Tibial artery (tissue), 4 donors: ENCODE measurements around the gene MORN5.

Experiments used
- DNase-seq, 2 donors: peaks; one replicate each; pipeline ENCODE4 v3.0.0-alpha.2; 2019
- H3K27ac ChIP-seq, 2 donors: fragments of 200-600 bp; sonication (generic) in 1 of 2; 1 replicate in 1 of 2; 2 replicates in 1 of 2; pipeline ENCODE4 v1.5.1; 2018 to 2019; ENCODE audit warnings: mild to moderate bottlenecking in 1 of 2
- H3K27me3 ChIP-seq, 2 donors: fragments of 200-600 bp; sonication (generic) in 1 of 2; one replicate each; pipeline versions ENCODE4 v1.5.1 to v1.6.0; 2016 to 2019
- H3K36me3 ChIP-seq, 3 donors: fragments of 200-600 bp; sonication (generic) in 2 of 3; one replicate each; pipeline ENCODE4 v1.5.1; 2016 to 2019; ENCODE audit warnings: mild to moderate bottlenecking in 2 of 3
- H3K4me1 ChIP-seq, 4 donors: fragments of 200-600 bp; sonication (generic) in 2 of 4; 1 replicate in 3 of 4; 2 replicates in 1 of 4; pipeline ENCODE4 v1.5.1; 2016 to 2019
- H3K4me3 ChIP-seq, 2 donors: fragments of 200-600 bp; sonication (generic) in 1 of 2; 1 replicate in 1 of 2; 2 replicates in 1 of 2; pipeline ENCODE4 v1.5.1; 2018 to 2019; ENCODE audit warnings: mild to moderate bottlenecking in 2 of 2
- H3K9me3 ChIP-seq, 3 donors: fragments of 200-600 bp; sonication (generic) in 1 of 3; one replicate each; pipeline ENCODE4 v1.5.1; 2016 to 2019
- CTCF ChIP-seq, 2 experiments: fragments of 200-600 bp in 1 of 2; fragments of 450-650 bp in 1 of 2; IDR thresholded peaks; one replicate each; pipeline ENCODE4 v1.5.1; 2017 to 2019; ENCODE audit warnings: antibody characterized with exemption in 2 of 2, mild to moderate bottlenecking in 1 of 2, moderate library complexity in 1 of 2
- intact Hi-C: fragments of 100-400 bp; cut with DNase I; formaldehyde crosslinking; loops from one replicate; pipeline ENCODE4 v1.15.0; 2023; ENCODE audit warnings: low total_unique reads

The MORN5 gene

DNA sequence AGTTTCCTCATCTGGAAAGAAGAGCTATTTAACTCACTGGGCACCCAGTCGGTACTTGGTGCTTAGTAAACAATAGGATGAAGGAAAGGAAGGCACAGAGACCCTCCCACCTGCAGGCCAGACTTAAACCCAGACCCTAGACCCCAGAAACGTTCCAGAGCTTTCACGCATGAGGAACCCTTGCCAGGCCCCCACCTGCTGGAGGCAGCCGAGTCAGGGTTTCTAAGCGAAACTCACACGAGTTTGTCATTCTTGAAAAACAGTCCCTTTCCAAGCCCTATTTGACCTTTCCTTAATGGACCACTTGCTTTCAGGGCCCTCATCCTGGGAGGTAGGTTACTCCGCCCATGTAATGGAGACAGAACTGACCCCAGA lies 30.8 kb upstream of the MORN5 start:
- DNase-seq: no peak
- H3K36me3 ChIP-seq: no peaks in the 10 kb centered on the region
- H3K27me3 ChIP-seq: peaks cover 3 to 40% of the 10 kb centered on the region in 2 donors
- H3K4me3 ChIP-seq: no peak overlapping the region
- no peak overlapping the region for H3K27ac ChIP-seq
- TF ChIP-seq CTCF (IDR thresholded peaks at IDR 0.05): no peak
- intact Hi-C loops: loop anchor here (10.0 kb wide), 1 partner anchor 326 kb away; no protein-coding TSS in a partner anchor
- H3K4me1 ChIP-seq: peaks cover 0 to 31% (median 17%) of the 10 kb centered on the region in 4 donors
- H3K9me3 ChIP-seq: no peaks in the 10 kb centered on the region

GRCh38 chr9:122129969-122130368 lies 29.7 kb upstream of the MORN5 start:
- Histone ChIP-seq H3K27ac (no peak overlapping the region), H3K36me3 (no peaks in the 10 kb centered on the region), H3K27me3 (peaks cover 3 to 38% of the 10 kb centered on the region in 2 donors), H3K9me3 (no peaks in the 10 kb centered on the region), H3K4me3 (no peak overlapping the region), H3K4me1 (peaks cover 0 to 28% (median 17%) of the 10 kb centered on the region in 4 donors)
- no peak for TF ChIP-seq CTCF (IDR thresholded peaks at IDR 0.05)
- intact Hi-C loops: loop anchor here (10.0 kb wide), 1 partner anchor 325 kb away; no protein-coding TSS in a partner anchor
- DNase-seq: peak in 1 of 2 donors; percentile 38

DNA sequence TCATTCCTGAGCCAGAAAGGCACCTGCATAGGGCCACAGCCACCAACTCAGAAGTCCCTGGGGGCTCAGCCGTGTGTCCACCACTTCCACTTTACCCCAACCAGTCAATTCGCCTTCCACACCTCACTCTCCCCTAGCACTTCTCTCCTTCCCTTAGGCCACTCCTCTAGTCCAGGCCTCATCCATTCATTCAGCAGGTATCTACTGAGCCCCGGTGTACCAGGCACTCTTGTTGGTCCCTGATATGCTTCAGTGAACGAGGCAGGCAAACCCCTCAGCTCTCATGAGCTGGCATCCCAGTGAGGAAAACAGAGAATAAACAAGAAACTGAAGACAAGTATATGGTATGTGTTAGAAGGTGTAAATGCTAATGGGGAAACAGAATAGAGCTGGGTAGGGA lies 28.9 kb upstream of the MORN5 start:
- H3K27ac ChIP-seq: no peak overlapping the region
- no peak overlapping the region for H3K4me3 ChIP-seq
- no peaks in the 10 kb centered on the region for H3K36me3 ChIP-seq
- H3K27me3 ChIP-seq: peaks cover 0 to 31% of the 10 kb centered on the region in 2 donors
- H3K9me3 ChIP-seq: no peaks in the 10 kb centered on the region
- no peak for DNase-seq
- H3K4me1 ChIP-seq: peaks cover 0 to 20% (median 14%) of the 10 kb centered on the region in 4 donors
- intact Hi-C loops: no loop called here
- no peak for TF ChIP-seq CTCF (IDR thresholded peaks at IDR 0.05)

GRCh38 chr9:122131401-122132001 lies 28.2 kb upstream of the MORN5 start:
- Histone ChIP-seq H3K27ac (no peak overlapping the region), H3K36me3 (no peaks in the 10 kb centered on the region), H3K9me3 (no peaks in the 10 kb centered on the region), H3K27me3 (peaks cover 0 to 25% of the 10 kb centered on the region in 2 donors), H3K4me3 (no peak overlapping the region), H3K4me1 (peaks cover 0 to 13% (median 7%) of the 10 kb centered on the region in 4 donors)
- intact Hi-C loops: no loop called here
- DNase-seq: no peak
- TF ChIP-seq CTCF (IDR thresholded peaks at IDR 0.05): no peak

DNA sequence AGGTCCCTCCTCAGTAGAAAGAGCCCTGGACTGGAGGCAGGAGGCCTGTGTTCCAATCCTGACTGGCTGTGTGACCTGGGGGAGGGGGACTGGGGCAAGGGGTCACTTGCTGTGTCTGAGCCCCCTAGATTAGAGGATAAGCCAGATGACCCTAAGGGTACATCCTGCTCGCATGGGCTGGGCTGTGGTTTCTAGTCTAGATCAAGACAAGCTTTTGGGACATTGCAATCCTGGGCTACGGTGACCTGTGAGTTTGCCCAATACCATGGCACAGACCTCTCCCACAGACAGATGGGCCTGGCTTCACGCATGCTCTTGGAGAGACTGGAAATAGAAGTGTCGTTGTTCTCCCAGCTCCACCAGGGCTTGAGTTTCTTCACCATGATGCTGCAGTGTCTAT lies 27.2 kb upstream of the MORN5 start:
- H3K27ac ChIP-seq: no peak overlapping the region
- DNase-seq: no peak
- peaks cover 0 to 5% (median 0%) of the 10 kb centered on the region in 4 donors for H3K4me1 ChIP-seq
- H3K9me3 ChIP-seq: no peaks in the 10 kb centered on the region
- no peak overlapping the region for H3K4me3 ChIP-seq
- no peaks in the 10 kb centered on the region for H3K36me3 ChIP-seq
- intact Hi-C loops: no loop called here
- no peak for TF ChIP-seq CTCF (IDR thresholded peaks at IDR 0.05)
- H3K27me3 ChIP-seq: peaks cover 0 to 14% of the 10 kb centered on the region in 2 donors
